Hepatocyte (in vitro differentiated cells): ENCODE data around the gene MAPK8IP1. TPM values are rescaled to one million over a fixed set of nuclear protein-coding genes. Genes with fewer than 3 reads are reported as not detected.
"Not testable (repeated sequence)": the region's sequence is repeated elsewhere in the genome, so short reads cannot be mapped to it uniquely, and the experiment has no call there.

Experiments
- DNase-seq: peaks from one replicate; pipeline ENCODE4 v3.0.0-alpha.2; 2016; ENCODE audit warnings: low spot score
- H2AFZ ChIP-seq: fragments of 200-600 bp; sonication (generic); 2 replicates; pipeline ENCODE4 v1.6.0; 2016; ENCODE audit warnings: antibody characterized with exemption, mild to moderate bottlenecking
- H3K27ac ChIP-seq: fragments of 200-600 bp; sonication (generic); 2 replicates; pipeline ENCODE4 v1.5.1; 2016; ENCODE audit warnings: mild to moderate bottlenecking
- H3K27me3 ChIP-seq: fragments of 200-600 bp; sonication (generic); 2 replicates; pipeline ENCODE4 v1.6.1; 2016
- H3K36me3 ChIP-seq: fragments of 200-600 bp; sonication (generic); replicated peaks from 2 replicates; pipeline ENCODE4 v1.5.1; 2016; ENCODE audit warnings: low read depth; ENCODE audit not compliant: insufficient read depth
- H3K4me1 ChIP-seq: fragments of 200-600 bp; sonication (generic); 2 replicates; pipeline ENCODE4 v1.5.1; 2016; ENCODE audit warnings: mild to moderate bottlenecking, moderate library complexity; ENCODE audit not compliant: insufficient read depth
- H3K4me2 ChIP-seq: fragments of 200-600 bp; sonication (generic); 2 replicates; pipeline ENCODE4 v1.6.0; 2016
- H3K4me3 ChIP-seq: fragments of 200-600 bp; sonication (generic); 2 replicates; pipeline ENCODE4 v1.5.1; 2016; ENCODE audit warnings: mild to moderate bottlenecking
- H3K79me2 ChIP-seq: fragments of 200-600 bp; sonication (generic); 2 replicates; pipeline ENCODE4 v1.6.0; 2017; ENCODE audit warnings: mild to moderate bottlenecking
- H3K9me2 ChIP-seq: fragments of 200-600 bp; sonication (generic); replicated peaks from 2 replicates; pipeline ENCODE4 v1.6.0; 2017; ENCODE audit warnings: mild to moderate bottlenecking; ENCODE audit not compliant: insufficient read depth
- H3K9me3 ChIP-seq: fragments of 200-600 bp; sonication (generic); 2 replicates; pipeline ENCODE4 v1.5.1; 2016; ENCODE audit warnings: low read depth, mild to moderate bottlenecking
- H4K20me1 ChIP-seq: fragments of 200-600 bp; sonication (generic); 2 replicates; pipeline ENCODE4 v1.6.0; 2016; ENCODE audit warnings: mild to moderate bottlenecking; ENCODE audit not compliant: insufficient read depth, poor library complexity, severe bottlenecking
- CTCF ChIP-seq: fragments of 200-600 bp; sonication (generic); IDR thresholded peaks from 2 replicates; pipeline ENCODE4 v1.5.1; 2016; ENCODE audit warnings: antibody characterized with exemption, mild to moderate bottlenecking; ENCODE audit not compliant: poor library complexity
- EZH2 ChIP-seq: fragments of 200-600 bp; sonication (generic); IDR thresholded peaks from 2 replicates; pipeline ENCODE4 v1.6.1; 2016; ENCODE audit warnings: antibody characterized with exemption, mild to moderate bottlenecking, borderline replicate concordance
- EZH2phosphoT487 ChIP-seq: fragments of 200-600 bp; sonication (generic); IDR thresholded peaks from one replicate; pipeline ENCODE4 v1.6.1; 2018; ENCODE audit warnings: antibody characterized with exemption, mild to moderate bottlenecking, low read depth, moderate library complexity; ENCODE audit not compliant: unreplicated experiment, severe bottlenecking
- WGBS: methylation state at CpG from one replicate; pipeline ENCODE4 v1.1.6; 2016; ENCODE audit warnings: low lambda C conversion rate; ENCODE audit errors: missing lambda C conversion rate; 5-methylcytosine and 5-hydroxymethylcytosine counted together
- polyA plus RNA-seq: library from polyadenylated mRNA; unstranded; fragments of >200 nt; fragmentation: Nextera tagmentation; extraction: Ambion mirVana; gene quantifications from 2 replicates; pipeline ENCODE4 v1.2.1, GENCODE V29; 2016
- total RNA-seq: library from RNA; depleted of rRNA; stranded (reverse); fragments of >200 nt; gene quantifications from 2 replicates; pipeline ENCODE4 v1.2.3, GENCODE V29; 2014

Gene MAPK8IP1
- total and polyA plus RNA-seq, 2 experiments from 2014 or later, result 7.2 to 7.6 TPM

- 15% methylated on average over 3 of the region's 3 CpGs for WGBS
- peak overlapping the region; percentile 77 for H3K27ac ChIP-seq
- H3K4me2 ChIP-seq, result peak overlapping the region; percentile 93
- peaks cover 6% of the 10 kb centered on the region for H3K4me1 ChIP-seq
- H3K79me2 ChIP-seq, result no peaks in the 10 kb centered on the region
- H3K9me3 ChIP-seq, result no peaks in the 10 kb centered on the region
- no peaks in the 10 kb centered on the region for H3K9me2 ChIP-seq
- no peak overlapping the region for H3K4me3 ChIP-seq
- H3K36me3 ChIP-seq, result no peaks in the 10 kb centered on the region
- TF ChIP-seq CTCF, result no peak
- no peak for TF ChIP-seq EZH2phosphoT487
- TF ChIP-seq EZH2, result no peak
- no peak for DNase-seq
- H4K20me1 ChIP-seq, result no peaks in the 10 kb centered on the region
- H3K27me3 ChIP-seq, result no peaks in the 10 kb centered on the region
- no peak overlapping the region for H2AFZ ChIP-seq
These were observed 13.6 kb downstream of the MAPK8IP1 start for GRCh38 chr11:45899086-45899447.

- H3K27me3 ChIP-seq, result no peaks in the 10 kb centered on the region
- under 1% methylated on average over 35 of the region's 62 CpGs for WGBS
These were observed 14.2 kb downstream of the MAPK8IP1 start for GRCh38 chr11:45899448-45900174.

GRCh38 chr11:45900175-45900800 is 14.8 kb downstream of the MAPK8IP1 start:
- H3K36me3 ChIP-seq, H3K4me1 ChIP-seq, H3K79me2 ChIP-seq, H3K27me3 ChIP-seq, DNase-seq, H4K20me1 ChIP-seq, H3K9me2 ChIP-seq, H3K9me3 ChIP-seq, H3K27ac ChIP-seq: not testable (repeated sequence)
- Histone ChIP-seq H2AFZ (peak overlapping the region; percentile 25), H3K4me2 (peak overlapping the region; percentile 93), H3K4me3 (peak overlapping the region; percentile 21)
- WGBS, result 5% methylated on average over 25 of the region's 59 CpGs

More at GRCh38 chr11:45899448-45900174, 14.2 kb downstream of the MAPK8IP1 start:
- peak; percentile 93 for DNase-seq
- H3K9me2 ChIP-seq, result no peaks in the 10 kb centered on the region
- peaks cover 6% of the 10 kb centered on the region for H3K4me1 ChIP-seq
- no peaks in the 10 kb centered on the region for H3K9me3 ChIP-seq
- H3K36me3 ChIP-seq, result no peaks in the 10 kb centered on the region
- TF ChIP-seq EZH2 (no peak), EZH2phosphoT487 (no peak), CTCF (no peak)
- H2AFZ ChIP-seq, result peak overlapping the region; percentile 25
- H3K79me2 ChIP-seq, result no peaks in the 10 kb centered on the region
- peak overlapping the region; percentile 93 for H3K4me2 ChIP-seq
- peak overlapping the region; percentile 21 for H3K4me3 ChIP-seq
- H3K27ac ChIP-seq, result peak overlapping the region; percentile 77
- H4K20me1 ChIP-seq, result no peaks in the 10 kb centered on the region

- H3K9me2 ChIP-seq, result no peaks in the 10 kb centered on the region
- no peak overlapping the region for H3K27ac ChIP-seq
These were observed 15.6 kb downstream of the MAPK8IP1 start for GRCh38 chr11:45900916-45901617.

More at GRCh38 chr11:45900916-45901617, 15.6 kb downstream of the MAPK8IP1 start:
- no peak for DNase-seq
- no peak for TF ChIP-seq EZH2phosphoT487
- H2AFZ ChIP-seq, result no peak overlapping the region
- peak overlapping the region; percentile 93 for H3K4me2 ChIP-seq
- no peaks in the 10 kb centered on the region for H4K20me1 ChIP-seq
- no peaks in the 10 kb centered on the region for H3K36me3 ChIP-seq
- H3K79me2 ChIP-seq, result no peaks in the 10 kb centered on the region
- peaks cover 6% of the 10 kb centered on the region for H3K4me1 ChIP-seq
- WGBS, result 50% methylated on average over 7 of the region's 8 CpGs
- H3K27me3 ChIP-seq, result no peaks in the 10 kb centered on the region
- H3K9me3 ChIP-seq, result no peaks in the 10 kb centered on the region
- H3K4me3 ChIP-seq, result peak overlapping the region; percentile 21
